Hepatocyte (in vitro differentiated cells): ENCODE data around the gene CCR2. TPM values are rescaled to one million over a fixed set of nuclear protein-coding genes. Genes with fewer than 3 reads are reported as not detected.
A peak's percentile ranks its signal among the peaks of the same experiment; 100 is the strongest.

Source experiments
- DNase-seq: peaks from one replicate; pipeline ENCODE4 v3.0.0-alpha.2; 2016; ENCODE audit warnings: low spot score
- H2AFZ ChIP-seq: fragments of 200-600 bp; sonication (generic); 2 replicates; pipeline ENCODE4 v1.6.0; 2016; ENCODE audit warnings: antibody characterized with exemption, mild to moderate bottlenecking
- H3K27ac ChIP-seq: fragments of 200-600 bp; sonication (generic); 2 replicates; pipeline ENCODE4 v1.5.1; 2016; ENCODE audit warnings: mild to moderate bottlenecking
- H3K27me3 ChIP-seq: fragments of 200-600 bp; sonication (generic); 2 replicates; pipeline ENCODE4 v1.6.1; 2016
- H3K36me3 ChIP-seq: fragments of 200-600 bp; sonication (generic); replicated peaks from 2 replicates; pipeline ENCODE4 v1.5.1; 2016; ENCODE audit warnings: low read depth; ENCODE audit not compliant: insufficient read depth
- H3K4me1 ChIP-seq: fragments of 200-600 bp; sonication (generic); 2 replicates; pipeline ENCODE4 v1.5.1; 2016; ENCODE audit warnings: mild to moderate bottlenecking, moderate library complexity; ENCODE audit not compliant: insufficient read depth
- H3K4me2 ChIP-seq: fragments of 200-600 bp; sonication (generic); 2 replicates; pipeline ENCODE4 v1.6.0; 2016
- H3K4me3 ChIP-seq: fragments of 200-600 bp; sonication (generic); 2 replicates; pipeline ENCODE4 v1.5.1; 2016; ENCODE audit warnings: mild to moderate bottlenecking
- H3K79me2 ChIP-seq: fragments of 200-600 bp; sonication (generic); 2 replicates; pipeline ENCODE4 v1.6.0; 2017; ENCODE audit warnings: mild to moderate bottlenecking
- H3K9me2 ChIP-seq: fragments of 200-600 bp; sonication (generic); replicated peaks from 2 replicates; pipeline ENCODE4 v1.6.0; 2017; ENCODE audit warnings: mild to moderate bottlenecking; ENCODE audit not compliant: insufficient read depth
- H3K9me3 ChIP-seq: fragments of 200-600 bp; sonication (generic); 2 replicates; pipeline ENCODE4 v1.5.1; 2016; ENCODE audit warnings: low read depth, mild to moderate bottlenecking
- H4K20me1 ChIP-seq: fragments of 200-600 bp; sonication (generic); 2 replicates; pipeline ENCODE4 v1.6.0; 2016; ENCODE audit warnings: mild to moderate bottlenecking; ENCODE audit not compliant: insufficient read depth, poor library complexity, severe bottlenecking
- EZH2 ChIP-seq: fragments of 200-600 bp; sonication (generic); IDR thresholded peaks from 2 replicates; pipeline ENCODE4 v1.6.1; 2016; ENCODE audit warnings: antibody characterized with exemption, mild to moderate bottlenecking, borderline replicate concordance
- EZH2phosphoT487 ChIP-seq: fragments of 200-600 bp; sonication (generic); IDR thresholded peaks from one replicate; pipeline ENCODE4 v1.6.1; 2018; ENCODE audit warnings: antibody characterized with exemption, mild to moderate bottlenecking, low read depth, moderate library complexity; ENCODE audit not compliant: unreplicated experiment, severe bottlenecking
- WGBS: methylation state at CpG from one replicate; pipeline ENCODE4 v1.1.6; 2016; ENCODE audit warnings: low lambda C conversion rate; ENCODE audit errors: missing lambda C conversion rate; 5-methylcytosine and 5-hydroxymethylcytosine counted together
- polyA plus RNA-seq: library from polyadenylated mRNA; unstranded; fragments of >200 nt; fragmentation: Nextera tagmentation; extraction: Ambion mirVana; gene quantifications from 2 replicates; pipeline ENCODE4 v1.2.1, GENCODE V29; 2016
- total RNA-seq: library from RNA; depleted of rRNA; stranded (reverse); fragments of >200 nt; gene quantifications from 2 replicates; pipeline ENCODE4 v1.2.3, GENCODE V29; 2014
- TF ChIP-seq, protein P1 (sequence below): fragments of 200-600 bp; sonication (generic); IDR thresholded peaks from 2 replicates; pipeline ENCODE4 v1.5.1; 2016; ENCODE audit warnings: antibody characterized with exemption, mild to moderate bottlenecking; ENCODE audit not compliant: poor library complexity

The CCR2 gene
- total and polyA plus RNA-seq, 2 experiments from 2014 or later: 0.23 TPM; not detected in 1

DNA sequence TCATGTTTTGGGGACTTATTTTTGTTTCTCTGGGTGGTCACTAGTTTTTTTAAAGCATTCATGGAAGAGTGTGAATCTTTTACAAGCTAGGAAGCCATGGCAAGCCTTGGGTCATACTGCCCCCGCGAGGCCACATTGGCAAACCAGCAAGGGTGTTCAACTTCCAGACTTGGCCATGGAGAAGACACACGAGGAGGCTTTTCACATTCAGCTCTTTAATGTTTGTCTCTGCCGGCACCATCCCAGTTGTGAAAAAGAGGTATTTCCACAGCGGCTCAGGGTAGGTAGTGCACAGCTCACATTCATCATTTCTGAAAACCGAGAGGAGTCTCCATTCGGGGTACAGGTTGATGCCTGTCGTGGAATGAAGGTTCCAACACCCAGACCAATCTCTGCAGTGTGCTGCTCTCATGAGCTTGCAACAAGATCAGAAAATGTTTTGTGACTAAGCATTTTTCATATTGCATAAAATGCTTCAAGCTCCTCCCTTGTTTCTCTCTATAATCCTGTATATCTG, 24.6 kb downstream of the CCR2 start:
- H3K9me3 ChIP-seq: no peaks in the 10 kb centered on the region
- H3K4me3 ChIP-seq: no peak overlapping the region
- H3K9me2 ChIP-seq: no peaks in the 10 kb centered on the region
- H3K4me2 ChIP-seq: no peak overlapping the region
- no peaks in the 10 kb centered on the region for H4K20me1 ChIP-seq
- peaks cover 17% of the 10 kb centered on the region for H3K27me3 ChIP-seq
- H3K27ac ChIP-seq: no peak overlapping the region
- H3K79me2 ChIP-seq: no peaks in the 10 kb centered on the region
- DNase-seq: peak; percentile 82
- no peak overlapping the region for H2AFZ ChIP-seq
- H3K36me3 ChIP-seq: no peaks in the 10 kb centered on the region
- H3K4me1 ChIP-seq: no peaks in the 10 kb centered on the region
- no peak for TF ChIP-seq EZH2
- TF ChIP-seq, protein P1, sequence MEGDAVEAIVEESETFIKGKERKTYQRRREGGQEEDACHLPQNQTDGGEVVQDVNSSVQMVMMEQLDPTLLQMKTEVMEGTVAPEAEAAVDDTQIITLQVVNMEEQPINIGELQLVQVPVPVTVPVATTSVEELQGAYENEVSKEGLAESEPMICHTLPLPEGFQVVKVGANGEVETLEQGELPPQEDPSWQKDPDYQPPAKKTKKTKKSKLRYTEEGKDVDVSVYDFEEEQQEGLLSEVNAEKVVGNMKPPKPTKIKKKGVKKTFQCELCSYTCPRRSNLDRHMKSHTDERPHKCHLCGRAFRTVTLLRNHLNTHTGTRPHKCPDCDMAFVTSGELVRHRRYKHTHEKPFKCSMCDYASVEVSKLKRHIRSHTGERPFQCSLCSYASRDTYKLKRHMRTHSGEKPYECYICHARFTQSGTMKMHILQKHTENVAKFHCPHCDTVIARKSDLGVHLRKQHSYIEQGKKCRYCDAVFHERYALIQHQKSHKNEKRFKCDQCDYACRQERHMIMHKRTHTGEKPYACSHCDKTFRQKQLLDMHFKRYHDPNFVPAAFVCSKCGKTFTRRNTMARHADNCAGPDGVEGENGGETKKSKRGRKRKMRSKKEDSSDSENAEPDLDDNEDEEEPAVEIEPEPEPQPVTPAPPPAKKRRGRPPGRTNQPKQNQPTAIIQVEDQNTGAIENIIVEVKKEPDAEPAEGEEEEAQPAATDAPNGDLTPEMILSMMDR: peak; percentile 81
- WGBS: 46% methylated on average over 8 of the region's 8 CpGs

DNA sequence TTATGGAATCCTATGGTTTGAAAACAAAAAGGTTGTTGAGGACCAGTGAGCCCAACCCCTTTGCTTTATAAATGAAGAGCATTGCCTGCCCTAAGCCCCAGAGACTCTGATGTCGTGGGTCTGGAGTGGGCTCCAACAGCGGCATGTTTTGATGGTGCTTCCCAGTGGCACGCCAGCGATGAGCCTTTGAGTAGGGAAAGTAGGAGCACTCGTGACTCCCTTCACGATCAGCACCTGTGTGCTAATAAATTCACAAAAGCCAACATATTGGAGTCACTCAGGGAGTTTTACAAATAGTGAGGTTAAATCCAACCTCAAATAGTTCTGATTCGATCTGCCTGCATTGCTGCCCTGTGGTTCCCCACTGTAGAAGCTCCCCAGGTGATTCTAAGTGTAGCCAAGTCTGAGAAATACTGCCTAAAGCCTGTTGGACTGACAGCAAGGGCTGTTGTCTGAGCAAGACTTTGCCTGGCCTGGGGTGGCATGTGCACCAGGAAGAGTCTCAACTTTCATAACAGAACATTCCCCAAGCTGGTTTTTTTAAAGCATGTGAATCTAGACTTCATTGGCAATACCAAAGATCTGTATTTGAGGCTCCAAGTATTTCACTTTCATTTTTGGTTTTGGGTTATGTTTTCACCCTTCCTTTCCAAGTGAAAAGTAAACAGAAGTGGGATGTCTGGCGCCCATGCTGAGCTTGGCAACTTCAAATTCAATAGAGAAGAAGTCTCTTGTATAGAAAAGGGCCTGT, 26.7 kb downstream of the CCR2 start:
- no peaks in the 10 kb centered on the region for H3K9me3 ChIP-seq
- H3K36me3 ChIP-seq: no peaks in the 10 kb centered on the region
- TF ChIP-seq, protein P1: no peak
- TF ChIP-seq EZH2phosphoT487 (no peak), EZH2 (no peak)
- H3K27ac ChIP-seq: no peak overlapping the region
- H3K4me2 ChIP-seq: no peak overlapping the region
- H4K20me1 ChIP-seq: no peaks in the 10 kb centered on the region
- no peak overlapping the region for H3K4me3 ChIP-seq
- H3K9me2 ChIP-seq: no peaks in the 10 kb centered on the region
- no peak for DNase-seq
- H3K79me2 ChIP-seq: no peaks in the 10 kb centered on the region
- H3K4me1 ChIP-seq: no peaks in the 10 kb centered on the region
- 65% methylated on average over 8 of the region's 8 CpGs for WGBS
- H3K27me3 ChIP-seq: peaks cover 3% of the 10 kb centered on the region
- H2AFZ ChIP-seq: no peak overlapping the region

DNA sequence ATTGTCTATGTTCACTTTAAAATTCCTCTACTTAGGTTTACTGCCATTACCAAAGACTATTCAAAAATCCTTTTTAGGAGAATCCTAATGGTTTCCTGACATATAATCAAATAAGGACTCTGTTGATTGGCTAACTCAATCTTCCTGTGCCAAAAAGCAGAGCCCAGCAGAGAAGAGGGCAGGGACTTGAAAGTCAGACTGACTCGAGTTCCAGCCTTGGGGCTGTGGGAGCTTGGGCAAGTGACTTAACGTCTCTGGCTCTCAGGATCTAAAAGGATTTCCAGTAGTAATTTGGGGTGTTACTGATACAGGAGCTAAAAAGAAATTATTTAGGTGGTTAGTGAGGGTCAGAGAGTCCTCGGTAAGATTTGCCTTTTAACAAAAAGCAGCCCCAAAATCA, 27.7 kb downstream of the CCR2 start:
- Histone ChIP-seq H3K9me2 (no peaks in the 10 kb centered on the region), H3K9me3 (no peaks in the 10 kb centered on the region), H3K27ac (no peak overlapping the region), H3K27me3 (peaks cover 2% of the 10 kb centered on the region), H2AFZ (no peak overlapping the region), H3K4me1 (no peaks in the 10 kb centered on the region), H3K4me2 (no peak overlapping the region), H3K79me2 (no peaks in the 10 kb centered on the region), H4K20me1 (no peaks in the 10 kb centered on the region), H3K36me3 (no peaks in the 10 kb centered on the region), H3K4me3 (no peak overlapping the region)
- TF ChIP-seq EZH2: no peak
- no peak for TF ChIP-seq EZH2phosphoT487
- TF ChIP-seq, protein P1: no peak
- WGBS: 45% methylated on average over 3 of the region's 3 CpGs
- DNase-seq: no peak
